ENCODE data around the gene ZP4. TPM values are rescaled to one million over a fixed set of nuclear protein-coding genes. Genes with fewer than 3 reads are reported as not detected.

ZP4 gene
- total RNA-seq, 2 donors from 2014 or later: not detected

DNA sequence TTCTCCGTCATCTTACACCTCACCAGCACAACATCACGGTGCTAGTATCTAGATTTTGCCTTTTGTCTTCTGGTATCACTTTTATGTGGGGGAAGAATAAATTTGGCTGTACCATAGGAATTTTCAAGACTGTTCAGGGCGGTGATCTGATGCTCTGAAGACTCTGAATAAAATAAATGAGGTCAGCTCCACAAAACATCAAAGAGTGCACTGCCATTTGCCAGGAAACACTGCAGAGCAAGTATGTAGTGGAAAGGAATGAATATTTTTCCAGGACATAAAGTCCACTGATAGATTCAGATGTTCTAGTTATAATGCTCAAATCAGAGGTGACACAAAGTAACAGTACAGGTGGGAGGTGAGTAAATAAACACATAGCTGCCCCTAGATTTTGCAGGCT is 56.3 kb downstream of the ZP4 start:
- no peak overlapping the region for H3K27ac ChIP-seq
- no peaks in the 10 kb centered on the region for H3K27me3 ChIP-seq (replicated peaks; ENCODE audit: insufficient read depth)
- H3K4me1 ChIP-seq (replicated peaks): no peaks in the 10 kb centered on the region
- TF ChIP-seq POLR2A (IDR thresholded peaks at IDR 0.05): no peak
- no peak for TF ChIP-seq POLR2AphosphoS5 (IDR thresholded peaks at IDR 0.05)
- intact Hi-C loops (cut with DNase I): no loop called here
- WGBS: 52% methylated on average over 3 of the region's 3 CpGs
- DNase-seq (ENCODE audit: low spot score): no peak
- no peaks in the 10 kb centered on the region for H3K36me3 ChIP-seq
- H3K9me3 ChIP-seq: no peaks in the 10 kb centered on the region
- H3K4me3 ChIP-seq: no peak overlapping the region

DNA sequence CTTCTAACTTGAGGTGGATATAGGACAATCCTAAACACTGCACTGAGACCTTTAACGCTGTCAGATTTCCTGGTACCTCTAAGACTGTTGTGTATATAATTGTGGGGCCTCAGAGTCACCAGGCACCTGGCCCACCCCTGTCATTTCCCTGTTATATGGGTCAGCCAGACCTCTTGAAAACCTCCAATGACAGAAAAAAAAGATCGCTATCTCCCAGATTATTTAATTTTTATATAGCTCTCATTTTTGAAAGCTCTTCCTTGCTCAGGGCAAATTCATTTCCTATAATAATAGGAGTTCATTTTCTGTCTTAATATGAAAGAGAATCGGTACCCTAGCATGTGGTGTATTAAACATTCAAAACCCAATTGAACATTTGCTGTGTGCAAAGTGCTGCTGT is 56.7 kb downstream of the ZP4 start:
- intact Hi-C loops (cut with DNase I): no loop called here
- no peaks in the 10 kb centered on the region for H3K27me3 ChIP-seq (replicated peaks; ENCODE audit: insufficient read depth)
- H3K4me1 ChIP-seq (replicated peaks): no peaks in the 10 kb centered on the region
- H3K27ac ChIP-seq: no peak overlapping the region
- H3K9me3 ChIP-seq: no peaks in the 10 kb centered on the region
- DNase-seq (ENCODE audit: low spot score): no peak
- WGBS: 74% methylated on average over 3 of the region's 3 CpGs
- H3K36me3 ChIP-seq: no peaks in the 10 kb centered on the region
- no peak overlapping the region for H3K4me3 ChIP-seq
- TF ChIP-seq POLR2AphosphoS5 (IDR thresholded peaks at IDR 0.05) (no peak), POLR2A (IDR thresholded peaks at IDR 0.05) (no peak)
- TF ChIP-seq, protein P1, sequence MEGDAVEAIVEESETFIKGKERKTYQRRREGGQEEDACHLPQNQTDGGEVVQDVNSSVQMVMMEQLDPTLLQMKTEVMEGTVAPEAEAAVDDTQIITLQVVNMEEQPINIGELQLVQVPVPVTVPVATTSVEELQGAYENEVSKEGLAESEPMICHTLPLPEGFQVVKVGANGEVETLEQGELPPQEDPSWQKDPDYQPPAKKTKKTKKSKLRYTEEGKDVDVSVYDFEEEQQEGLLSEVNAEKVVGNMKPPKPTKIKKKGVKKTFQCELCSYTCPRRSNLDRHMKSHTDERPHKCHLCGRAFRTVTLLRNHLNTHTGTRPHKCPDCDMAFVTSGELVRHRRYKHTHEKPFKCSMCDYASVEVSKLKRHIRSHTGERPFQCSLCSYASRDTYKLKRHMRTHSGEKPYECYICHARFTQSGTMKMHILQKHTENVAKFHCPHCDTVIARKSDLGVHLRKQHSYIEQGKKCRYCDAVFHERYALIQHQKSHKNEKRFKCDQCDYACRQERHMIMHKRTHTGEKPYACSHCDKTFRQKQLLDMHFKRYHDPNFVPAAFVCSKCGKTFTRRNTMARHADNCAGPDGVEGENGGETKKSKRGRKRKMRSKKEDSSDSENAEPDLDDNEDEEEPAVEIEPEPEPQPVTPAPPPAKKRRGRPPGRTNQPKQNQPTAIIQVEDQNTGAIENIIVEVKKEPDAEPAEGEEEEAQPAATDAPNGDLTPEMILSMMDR (IDR thresholded peaks at IDR 0.05): no peak

DNA sequence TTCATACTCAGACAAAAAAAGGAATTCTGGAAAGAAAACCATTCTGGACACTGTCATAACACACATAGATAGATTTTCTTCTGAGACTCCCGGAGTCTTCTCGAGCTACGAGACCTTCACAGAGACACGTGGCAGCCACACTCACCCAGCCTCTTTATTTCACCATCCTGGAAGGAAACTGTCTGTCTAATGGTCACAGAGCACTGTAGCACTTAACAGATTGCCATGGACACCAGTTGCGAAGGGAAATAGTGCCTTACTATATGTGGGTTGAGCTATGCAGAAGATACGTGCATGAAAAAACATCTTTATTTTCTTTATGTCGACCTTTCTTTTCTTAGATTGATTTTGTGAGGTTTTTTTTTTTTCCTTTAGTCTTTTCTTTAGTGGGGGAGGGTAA is 57.9 kb downstream of the ZP4 start:
- H3K9me3 ChIP-seq: no peaks in the 10 kb centered on the region
- no peaks in the 10 kb centered on the region for H3K27me3 ChIP-seq (replicated peaks; ENCODE audit: insufficient read depth)
- TF ChIP-seq, protein P1 (IDR thresholded peaks at IDR 0.05): no peak
- TF ChIP-seq POLR2AphosphoS5 (IDR thresholded peaks at IDR 0.05): no peak
- no peak for TF ChIP-seq POLR2A (IDR thresholded peaks at IDR 0.05)
- no peak overlapping the region for H3K27ac ChIP-seq
- DNase-seq (ENCODE audit: low spot score): no peak
- 66% methylated on average over 7 of the region's 7 CpGs for whole genome bisulfite sequencing
- no peaks in the 10 kb centered on the region for H3K36me3 ChIP-seq
- H3K4me3 ChIP-seq: no peak overlapping the region
- intact Hi-C loops (cut with DNase I): no loop called here
- no peaks in the 10 kb centered on the region for H3K4me1 ChIP-seq (replicated peaks)

Data from prostate gland (tissue), 2 donors.